GM19193 (cell line): ENCODE measurements around the gene KCNMA1.

Experiments used
- POLR2A ChIP-seq: IDR thresholded peaks from 4 replicates; pipeline ENCODE4 v1.6.1; 2011; ENCODE audit not compliant: insufficient read depth, insufficient read length; ENCODE audit errors: extremely low read depth

KCNMA1 gene

GRCh38 chr10:77455561-77455960 lies 182.0 kb downstream of the KCNMA1 start:
- no peak for TF ChIP-seq POLR2A

GRCh38 chr10:77452952-77453564 lies 184.6 kb downstream of the KCNMA1 start:
- no peak for TF ChIP-seq POLR2A

GRCh38 chr10:77451886-77452285 lies 185.7 kb downstream of the KCNMA1 start:
- no peak for TF ChIP-seq POLR2A

GRCh38 chr10:77448226-77448625 lies 189.4 kb downstream of the KCNMA1 start:
- no peak for TF ChIP-seq POLR2A

- TF ChIP-seq POLR2A = no peak
Measured at GRCh38 chr10:77446700-77447099, 190.9 kb downstream of the KCNMA1 start.

- no peak for TF ChIP-seq POLR2A
Measured at GRCh38 chr10:77445547-77445946, 192.1 kb downstream of the KCNMA1 start.

GRCh38 chr10:77444041-77444440 lies 193.6 kb downstream of the KCNMA1 start:
- TF ChIP-seq POLR2A = no peak

GRCh38 chr10:77442699-77443189 lies 194.9 kb downstream of the KCNMA1 start:
- no peak for TF ChIP-seq POLR2A

- no peak for TF ChIP-seq POLR2A
Measured at GRCh38 chr10:77441353-77442166, 196.0 kb downstream of the KCNMA1 start.

GRCh38 chr10:77436257-77436975 lies 201.2 kb downstream of the KCNMA1 start:
- TF ChIP-seq POLR2A = no peak

GRCh38 chr10:77433546-77433945 lies 204.1 kb downstream of the KCNMA1 start:
- no peak for TF ChIP-seq POLR2A

GRCh38 chr10:77431980-77432797 lies 205.4 kb downstream of the KCNMA1 start:
- no peak for TF ChIP-seq POLR2A

GRCh38 chr10:77431209-77431611 lies 206.4 kb downstream of the KCNMA1 start:
- TF ChIP-seq POLR2A = no peak

- TF ChIP-seq POLR2A = no peak
Measured at GRCh38 chr10:77430530-77430929, 207.1 kb downstream of the KCNMA1 start.
